Mucosa of stomach (tissue), 1 donor: ENCODE results near the gene EIF1AD.

Experiments
- H3K27me3 ChIP-seq: one replicate; pipeline ENCODE4 v1.7.0; 2013; ENCODE audit warnings: mild to moderate bottlenecking, low read length; ENCODE audit not compliant: control insufficient read depth, insufficient read depth
- H3K36me3 ChIP-seq: one replicate; pipeline ENCODE4 v1.7.0; 2013; ENCODE audit warnings: low read length; ENCODE audit not compliant: control insufficient read depth, insufficient read depth
- H3K4me1 ChIP-seq: one replicate; pipeline ENCODE4 v1.7.0; 2013; ENCODE audit warnings: mild to moderate bottlenecking, low read length; ENCODE audit not compliant: control insufficient read depth, insufficient read depth
- H3K4me3 ChIP-seq: one replicate; pipeline ENCODE4 v1.7.0; 2013; ENCODE audit warnings: low read length
- H3K9ac ChIP-seq: one replicate; pipeline ENCODE4 v1.7.0; 2013; ENCODE audit warnings: mild to moderate bottlenecking, low read length, moderate library complexity
- H3K9me3 ChIP-seq: one replicate; pipeline ENCODE4 v1.7.0; 2013; ENCODE audit warnings: mild to moderate bottlenecking, low read length, moderate library complexity; ENCODE audit not compliant: control insufficient read depth
- donor health status: Pancreatic carcinoma.

The EIF1AD gene

GRCh38 chr11:65968600-65969482 lies 33.1 kb downstream of the EIF1AD start:
- Histone ChIP-seq H3K9ac (no peak overlapping the region), H3K4me1 (no peaks in the 10 kb centered on the region), H3K9me3 (no peaks in the 10 kb centered on the region), H3K27me3 (no peaks in the 10 kb centered on the region), H3K4me3 (no peak overlapping the region), H3K36me3 (peaks cover 25% of the 10 kb centered on the region)

- peaks cover 9% of the 10 kb centered on the region for H3K4me1 ChIP-seq
- peaks cover 25% of the 10 kb centered on the region for H3K36me3 ChIP-seq
Measured at GRCh38 chr11:65967329-65967934, 34.5 kb downstream of the EIF1AD start.

GRCh38 chr11:65965986-65966762 lies 35.8 kb downstream of the EIF1AD start:
- no peak overlapping the region for H3K9ac ChIP-seq
- H3K9me3 ChIP-seq = no peaks in the 10 kb centered on the region
- no peaks in the 10 kb centered on the region for H3K27me3 ChIP-seq
- peaks cover 11% of the 10 kb centered on the region for H3K4me1 ChIP-seq
- peaks cover 25% of the 10 kb centered on the region for H3K36me3 ChIP-seq
- H3K4me3 ChIP-seq = no peak overlapping the region

More at GRCh38 chr11:65967329-65967934, 34.5 kb downstream of the EIF1AD start:
- no peaks in the 10 kb centered on the region for H3K27me3 ChIP-seq
- no peak overlapping the region for H3K9ac ChIP-seq
- no peak overlapping the region for H3K4me3 ChIP-seq
- H3K9me3 ChIP-seq = no peaks in the 10 kb centered on the region

- Histone ChIP-seq H3K9me3 (no peaks in the 10 kb centered on the region), H3K36me3 (peaks cover 22% of the 10 kb centered on the region), H3K27me3 (no peaks in the 10 kb centered on the region), H3K9ac (no peak overlapping the region), H3K4me3 (no peak overlapping the region), H3K4me1 (peaks cover 11% of the 10 kb centered on the region)
Measured at GRCh38 chr11:65964906-65965305, 37.1 kb downstream of the EIF1AD start.

GRCh38 chr11:65962141-65962564 lies 39.8 kb downstream of the EIF1AD start:
- Histone ChIP-seq H3K4me1 (peaks cover 12% of the 10 kb centered on the region), H3K4me3 (peak overlapping the region; percentile 80), H3K36me3 (peaks cover 19% of the 10 kb centered on the region), H3K27me3 (no peaks in the 10 kb centered on the region), H3K9ac (peak overlapping the region; percentile 94), H3K9me3 (no peaks in the 10 kb centered on the region)

GRCh38 chr11:65961267-65962140 lies 40.5 kb downstream of the EIF1AD start, which contains the start of gene SART1:
Gene SART1 (plus strand): TSS chr11:65961734. CDS start chr11:65961781, 47 bp downstream.
- H3K9ac ChIP-seq = peak within 1 kb of the TSS; percentile 94
- no peaks in the 10 kb centered on the region for H3K27me3 ChIP-seq
- H3K4me3 ChIP-seq = peak within 1 kb of the TSS; percentile 96
- H3K9me3 ChIP-seq = no peaks in the 10 kb centered on the region
- H3K36me3 ChIP-seq = peaks cover 13% of the 10 kb centered on the region
- H3K4me1 ChIP-seq = peaks cover 16% of the 10 kb centered on the region

- peak overlapping the region; percentile 96 for H3K4me3 ChIP-seq
- H3K9me3 ChIP-seq = no peaks in the 10 kb centered on the region
- H3K9ac ChIP-seq = peak overlapping the region; percentile 94
- peaks cover 16% of the 10 kb centered on the region for H3K4me1 ChIP-seq
- no peaks in the 10 kb centered on the region for H3K27me3 ChIP-seq
- peaks cover 9% of the 10 kb centered on the region for H3K36me3 ChIP-seq
Measured at GRCh38 chr11:65960824-65961266, 41.1 kb downstream of the EIF1AD start.

- H3K36me3 ChIP-seq = no peaks in the 10 kb centered on the region
- H3K9ac ChIP-seq = no peak overlapping the region
- no peaks in the 10 kb centered on the region for H3K27me3 ChIP-seq
- H3K9me3 ChIP-seq = no peaks in the 10 kb centered on the region
- peaks cover 16% of the 10 kb centered on the region for H3K4me1 ChIP-seq
- H3K4me3 ChIP-seq = no peak overlapping the region
Measured at GRCh38 chr11:65958774-65959420, 43.1 kb downstream of the EIF1AD start.

GRCh38 chr11:65958291-65958690 lies 43.7 kb downstream of the EIF1AD start:
- Histone ChIP-seq H3K9me3 (no peaks in the 10 kb centered on the region), H3K4me3 (no peak overlapping the region), H3K4me1 (peaks cover 16% of the 10 kb centered on the region), H3K36me3 (no peaks in the 10 kb centered on the region), H3K9ac (no peak overlapping the region), H3K27me3 (no peaks in the 10 kb centered on the region)

GRCh38 chr11:65954771-65955170 lies 47.2 kb downstream of the EIF1AD start:
- Histone ChIP-seq H3K4me3 (no peak overlapping the region), H3K36me3 (no peaks in the 10 kb centered on the region), H3K27me3 (no peaks in the 10 kb centered on the region), H3K4me1 (peaks cover 6% of the 10 kb centered on the region), H3K9ac (no peak overlapping the region), H3K9me3 (no peaks in the 10 kb centered on the region)

- no peaks in the 10 kb centered on the region for H3K27me3 ChIP-seq
- H3K9ac ChIP-seq = no peak overlapping the region
- peaks cover 6% of the 10 kb centered on the region for H3K4me1 ChIP-seq
- no peaks in the 10 kb centered on the region for H3K36me3 ChIP-seq
- H3K9me3 ChIP-seq = no peaks in the 10 kb centered on the region
- no peak overlapping the region for H3K4me3 ChIP-seq
Measured at GRCh38 chr11:65953471-65953870, 48.5 kb downstream of the EIF1AD start.
